OCI-LY1 (cell line): Measurements from ENCODE around the gene DNAAF3.

Source experiments
- EZH2 ChIP-seq: fragments of 200-600 bp; sonication (generic), shearing (Covaris generic); IDR thresholded peaks from 2 replicates; pipeline ENCODE4 v1.8.0; 2017; ENCODE audit warnings: borderline replicate concordance, mixed run types, mild to moderate bottlenecking, antibody characterized with exemption, low read length, moderate library complexity, mixed read lengths
- TF ChIP-seq, protein P1 (sequence below): fragments of 200-600 bp; sonication (generic), shearing (Covaris generic); IDR thresholded peaks from 2 replicates; pipeline ENCODE4 v1.5.1; 2017; ENCODE audit warnings: mild to moderate bottlenecking, antibody characterized with exemption, low read length, moderate library complexity, mixed read lengths

GRCh38 chr19:55146705-55147273, 19.6 kb downstream of the DNAAF3 start:
- TF ChIP-seq, protein P1, sequence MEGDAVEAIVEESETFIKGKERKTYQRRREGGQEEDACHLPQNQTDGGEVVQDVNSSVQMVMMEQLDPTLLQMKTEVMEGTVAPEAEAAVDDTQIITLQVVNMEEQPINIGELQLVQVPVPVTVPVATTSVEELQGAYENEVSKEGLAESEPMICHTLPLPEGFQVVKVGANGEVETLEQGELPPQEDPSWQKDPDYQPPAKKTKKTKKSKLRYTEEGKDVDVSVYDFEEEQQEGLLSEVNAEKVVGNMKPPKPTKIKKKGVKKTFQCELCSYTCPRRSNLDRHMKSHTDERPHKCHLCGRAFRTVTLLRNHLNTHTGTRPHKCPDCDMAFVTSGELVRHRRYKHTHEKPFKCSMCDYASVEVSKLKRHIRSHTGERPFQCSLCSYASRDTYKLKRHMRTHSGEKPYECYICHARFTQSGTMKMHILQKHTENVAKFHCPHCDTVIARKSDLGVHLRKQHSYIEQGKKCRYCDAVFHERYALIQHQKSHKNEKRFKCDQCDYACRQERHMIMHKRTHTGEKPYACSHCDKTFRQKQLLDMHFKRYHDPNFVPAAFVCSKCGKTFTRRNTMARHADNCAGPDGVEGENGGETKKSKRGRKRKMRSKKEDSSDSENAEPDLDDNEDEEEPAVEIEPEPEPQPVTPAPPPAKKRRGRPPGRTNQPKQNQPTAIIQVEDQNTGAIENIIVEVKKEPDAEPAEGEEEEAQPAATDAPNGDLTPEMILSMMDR = no peak
- no peak for TF ChIP-seq EZH2
